H1 (cell line): ENCODE results near the gene GIPC1. TPM values are rescaled to one million over a fixed set of nuclear protein-coding genes. Genes with fewer than 3 reads are reported as not detected.

Experiments
- CBX8 ChIP-seq: fragments of 300-800, 300-1000 bp; sonication (generic); IDR thresholded peaks from 2 replicates; pipeline ENCODE4 v1.7.1; 2016; ENCODE audit warnings: low read depth, low read length, borderline replicate concordance
- PHF8 ChIP-seq: fragments of 200-600 bp; sonication (generic); conservative IDR thresholded peaks from 2 replicates; pipeline ENCODE4 v1.7.1; 2012; ENCODE audit warnings: low read depth, mild to moderate bottlenecking, inconsistent platforms, low read length, moderate library complexity
- SAP30 ChIP-seq: fragments of 300-600 bp; sonication (generic); IDR thresholded peaks from 2 replicates; pipeline ENCODE4 v1.7.1; 2012; ENCODE audit warnings: low read length, moderate library complexity, mild to moderate bottlenecking, inconsistent platforms; ENCODE audit not compliant: insufficient read depth, insufficient replicate concordance
- SIRT6 ChIP-seq: IDR thresholded peaks from one replicate; pipeline ENCODE4 v1.7.1; 2012; ENCODE audit warnings: low read length, inconsistent platforms
- USF2 ChIP-seq: IDR thresholded peaks from 2 replicates; pipeline ENCODE4 v1.6.1; 2011; ENCODE audit warnings: low read length, improper control_type of control experiment
- polyA plus RNA-seq, 7 experiments: library from polyadenylated mRNA; depleted of rRNA in 3 of 7; stranded (reverse) in 5 of 7; unstranded in 2 of 7; fragments of >200 nt in 5 of 7; fragments of 200-250 nt in 2 of 7; gene quantifications; 1 replicate in 5 of 7; 2 replicates in 1 of 7; 4 replicates in 1 of 7; pipeline versions ENCODE4 v1.2.1 to v1.2.3, GENCODE V29; 2011 to 2013; ENCODE audit warnings: missing spikeins in 2 of 7, mixed read lengths in 2 of 7
- total RNA-seq: library from RNA; stranded (reverse); fragmentation: NEBNext Ultra II Directional; extraction: Animal tissue kit (Norgen Biotek cat#: 25700); gene quantifications from 2 replicates; pipeline ENCODE4 v1.2.1, GENCODE V29; 2021
- TF ChIP-seq, protein P1 (sequence below): IDR thresholded peaks from 2 replicates; pipeline ENCODE4 v1.6.1; 2012; ENCODE audit warnings: inconsistent platforms
- TF ChIP-seq, protein P2 (sequence below), 3 experiments: IDR thresholded peaks; 1 replicate in 2 of 3; 2 replicates in 1 of 3; pipeline versions ENCODE4 v1.5.1 to v1.6.1; 2011; ENCODE audit warnings: low read length in 3 of 3, mild to moderate bottlenecking in 3 of 3, inconsistent platforms in 2 of 3, low read depth in 1 of 3, moderate library complexity in 1 of 3; ENCODE audit not compliant: insufficient read depth in 1 of 3; ENCODE audit errors: control extremely low read depth in 1 of 3

GIPC1 gene
- total and polyA plus RNA-seq, 2 of the 8 experiments (the other 6 are each of a cell fraction or from before 2014, with no cell fraction given), result 65.6 to 72.0 TPM

DNA sequence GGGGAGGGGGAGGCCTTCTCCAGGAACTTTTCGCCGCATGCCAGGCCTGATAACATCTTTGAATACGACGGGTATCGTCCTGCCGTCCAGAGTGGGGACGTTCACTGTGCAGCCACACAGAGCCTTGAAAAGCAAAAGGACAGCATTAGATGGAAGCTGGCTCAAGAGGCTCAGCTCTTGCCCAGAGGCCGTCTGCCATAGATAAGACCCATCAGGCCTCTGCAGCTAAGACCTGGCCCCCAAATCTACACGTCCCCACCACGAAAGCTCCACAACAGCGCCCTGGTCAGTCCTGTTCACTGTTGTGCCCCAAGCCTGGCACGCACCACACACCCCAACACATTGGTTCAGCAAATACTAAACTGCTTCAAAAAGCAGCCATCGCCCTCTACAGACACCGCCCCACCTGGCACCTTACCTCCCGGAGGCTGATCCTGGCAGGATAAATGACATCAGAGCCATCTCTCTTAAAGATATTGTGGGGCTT is 20.2 kb upstream of the GIPC1 start (continued):
- TF ChIP-seq SAP30 (no peak), SIRT6 (no peak), CBX8 (no peak), PHF8 (no peak), USF2 (no peak)
- TF ChIP-seq, protein P1, sequence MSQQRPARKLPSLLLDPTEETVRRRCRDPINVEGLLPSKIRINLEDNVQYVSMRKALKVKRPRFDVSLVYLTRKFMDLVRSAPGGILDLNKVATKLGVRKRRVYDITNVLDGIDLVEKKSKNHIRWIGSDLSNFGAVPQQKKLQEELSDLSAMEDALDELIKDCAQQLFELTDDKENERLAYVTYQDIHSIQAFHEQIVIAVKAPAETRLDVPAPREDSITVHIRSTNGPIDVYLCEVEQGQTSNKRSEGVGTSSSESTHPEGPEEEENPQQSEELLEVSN, result no peak
- TF ChIP-seq, protein P2, sequence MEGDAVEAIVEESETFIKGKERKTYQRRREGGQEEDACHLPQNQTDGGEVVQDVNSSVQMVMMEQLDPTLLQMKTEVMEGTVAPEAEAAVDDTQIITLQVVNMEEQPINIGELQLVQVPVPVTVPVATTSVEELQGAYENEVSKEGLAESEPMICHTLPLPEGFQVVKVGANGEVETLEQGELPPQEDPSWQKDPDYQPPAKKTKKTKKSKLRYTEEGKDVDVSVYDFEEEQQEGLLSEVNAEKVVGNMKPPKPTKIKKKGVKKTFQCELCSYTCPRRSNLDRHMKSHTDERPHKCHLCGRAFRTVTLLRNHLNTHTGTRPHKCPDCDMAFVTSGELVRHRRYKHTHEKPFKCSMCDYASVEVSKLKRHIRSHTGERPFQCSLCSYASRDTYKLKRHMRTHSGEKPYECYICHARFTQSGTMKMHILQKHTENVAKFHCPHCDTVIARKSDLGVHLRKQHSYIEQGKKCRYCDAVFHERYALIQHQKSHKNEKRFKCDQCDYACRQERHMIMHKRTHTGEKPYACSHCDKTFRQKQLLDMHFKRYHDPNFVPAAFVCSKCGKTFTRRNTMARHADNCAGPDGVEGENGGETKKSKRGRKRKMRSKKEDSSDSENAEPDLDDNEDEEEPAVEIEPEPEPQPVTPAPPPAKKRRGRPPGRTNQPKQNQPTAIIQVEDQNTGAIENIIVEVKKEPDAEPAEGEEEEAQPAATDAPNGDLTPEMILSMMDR (IDR thresholded peaks at IDR 0.05; ENCODE audit: control extremely low read depth in 1 of 3, insufficient read depth in 1 of 3, low read depth in 1 of 3, low read length in 3 of 3), result peak; percentile 17 to 32 (median 28); a peak in 3 of 4 replicates
